ENCODE measurements around the gene ARMC3. TPM values are rescaled to one million over a fixed set of nuclear protein-coding genes. Genes with fewer than 3 reads are reported as not detected.

Gene ARMC3
- polyA plus RNA-seq, 1 donor from 2014 or later, result 0.22 TPM

- Histone ChIP-seq H3K27ac (ENCODE audit: low read length) (no peak overlapping the region), H3K4me2 (ENCODE audit: low read length) (no peak overlapping the region), H3K9me2 (ENCODE audit: insufficient read depth, low read length) (no peaks in the 10 kb centered on the region), H3F3A (ENCODE audit: insufficient read depth, low read length, poor library complexity, severe bottlenecking) (no peaks in the 10 kb centered on the region), H4K20me1 (ENCODE audit: insufficient read depth) (no peaks in the 10 kb centered on the region), H3K36me3 (ENCODE audit: insufficient read depth, low read length) (no peaks in the 10 kb centered on the region), H3K9me3 (ENCODE audit: low read length) (no peaks in the 10 kb centered on the region), H3K9ac (ENCODE audit: low read length) (no peak overlapping the region), H3K27me3 (ENCODE audit: insufficient read depth, low read depth, low read length) (no peaks in the 10 kb centered on the region), H2AFZ (ENCODE audit: low read depth, low read length) (no peak overlapping the region), H3K4me3 (ENCODE audit: low read length) (no peak overlapping the region), H3K79me2 (replicated peaks; ENCODE audit: insufficient read depth, low read length) (no peaks in the 10 kb centered on the region)
- TF ChIP-seq SMC3 (conservative IDR thresholded peaks at IDR 0.05; ENCODE audit: poor library complexity), result no peak
- TF ChIP-seq EP300 (conservative IDR thresholded peaks at IDR 0.05; ENCODE audit: poor library complexity, severe bottlenecking), result no peak
- TF ChIP-seq POLR2AphosphoS5 (IDR thresholded peaks at IDR 0.05), result no peak
- no peak for TF ChIP-seq RAD21 (conservative IDR thresholded peaks at IDR 0.05)
- TF ChIP-seq TAF1 (IDR thresholded peaks at IDR 0.05; ENCODE audit: low read depth), result no peak
- no peak for TF ChIP-seq CTCF (IDR thresholded peaks at IDR 0.05; ENCODE audit: poor library complexity, severe bottlenecking)
- TF ChIP-seq MXI1 (conservative IDR thresholded peaks at IDR 0.05; ENCODE audit: poor library complexity, severe bottlenecking), result no peak
- TF ChIP-seq REST (IDR thresholded peaks at IDR 0.05; ENCODE audit: borderline replicate concordance), result no peak
- TF ChIP-seq EZH2 (IDR thresholded peaks at IDR 0.05; ENCODE audit: borderline replicate concordance, insufficient read depth, low read length, poor library complexity, severe bottlenecking), result no peak
Measured at GRCh38 chr10:22977751-22978150, 49.9 kb downstream of the ARMC3 start.

GRCh38 chr10:22978287-22978686 is 50.4 kb downstream of the ARMC3 start:
- no peak overlapping the region for H3K27ac ChIP-seq (ENCODE audit: low read length)
- H3K9me3 ChIP-seq (ENCODE audit: low read length), result no peaks in the 10 kb centered on the region
- no peaks in the 10 kb centered on the region for H3F3A ChIP-seq (ENCODE audit: insufficient read depth, low read length, poor library complexity, severe bottlenecking)
- no peak overlapping the region for H3K4me2 ChIP-seq (ENCODE audit: low read length)
- no peak overlapping the region for H3K4me3 ChIP-seq (ENCODE audit: low read length)
- H3K36me3 ChIP-seq (ENCODE audit: insufficient read depth, low read length), result no peaks in the 10 kb centered on the region
- H2AFZ ChIP-seq (ENCODE audit: low read depth, low read length), result no peak overlapping the region
- H3K9me2 ChIP-seq (ENCODE audit: insufficient read depth, low read length), result no peaks in the 10 kb centered on the region
- no peaks in the 10 kb centered on the region for H3K27me3 ChIP-seq (ENCODE audit: insufficient read depth, low read depth, low read length)
- H4K20me1 ChIP-seq (ENCODE audit: insufficient read depth), result no peaks in the 10 kb centered on the region
- no peak overlapping the region for H3K9ac ChIP-seq (ENCODE audit: low read length)
- H3K79me2 ChIP-seq (replicated peaks; ENCODE audit: insufficient read depth, low read length), result no peaks in the 10 kb centered on the region
- TF ChIP-seq REST (IDR thresholded peaks at IDR 0.05; ENCODE audit: borderline replicate concordance) (no peak), CTCF (IDR thresholded peaks at IDR 0.05; ENCODE audit: poor library complexity, severe bottlenecking) (no peak), RAD21 (conservative IDR thresholded peaks at IDR 0.05) (no peak), MXI1 (conservative IDR thresholded peaks at IDR 0.05; ENCODE audit: poor library complexity, severe bottlenecking) (no peak), EP300 (conservative IDR thresholded peaks at IDR 0.05; ENCODE audit: poor library complexity, severe bottlenecking) (no peak), EZH2 (IDR thresholded peaks at IDR 0.05; ENCODE audit: borderline replicate concordance, insufficient read depth, low read length, poor library complexity, severe bottlenecking) (no peak), TAF1 (IDR thresholded peaks at IDR 0.05; ENCODE audit: low read depth) (no peak), SMC3 (conservative IDR thresholded peaks at IDR 0.05; ENCODE audit: poor library complexity) (no peak), POLR2AphosphoS5 (IDR thresholded peaks at IDR 0.05) (no peak)
